HG02588 (cell line): ENCODE results near the gene C1QTNF1.

Source experiments
- ATAC-seq: cut with Tn5 transposase; IDR thresholded peaks from one replicate; pipeline ENCODE4 v1.9.1; 2021; ENCODE audit warnings: mild to moderate bottlenecking, moderate library complexity; ENCODE audit not compliant: unreplicated experiment

C1QTNF1 gene

DNA sequence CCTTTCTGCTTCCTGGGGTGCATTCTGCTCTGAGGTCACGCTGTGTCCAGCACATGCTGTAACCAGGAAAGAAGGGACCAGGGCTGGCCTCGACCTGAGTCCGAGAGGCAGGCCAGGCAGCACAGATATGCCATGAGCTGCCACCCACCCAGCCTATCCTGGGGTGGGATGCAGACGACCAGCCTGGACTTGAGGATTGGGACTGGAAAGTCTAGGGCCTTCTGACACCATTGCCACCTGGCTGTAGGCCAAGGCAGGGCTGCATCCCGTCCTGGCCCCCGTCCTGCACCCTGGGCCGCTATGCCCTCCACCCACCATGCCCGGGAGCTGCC, 65.0 kb downstream of the C1QTNF1 start:
- no peak for ATAC-seq

DNA sequence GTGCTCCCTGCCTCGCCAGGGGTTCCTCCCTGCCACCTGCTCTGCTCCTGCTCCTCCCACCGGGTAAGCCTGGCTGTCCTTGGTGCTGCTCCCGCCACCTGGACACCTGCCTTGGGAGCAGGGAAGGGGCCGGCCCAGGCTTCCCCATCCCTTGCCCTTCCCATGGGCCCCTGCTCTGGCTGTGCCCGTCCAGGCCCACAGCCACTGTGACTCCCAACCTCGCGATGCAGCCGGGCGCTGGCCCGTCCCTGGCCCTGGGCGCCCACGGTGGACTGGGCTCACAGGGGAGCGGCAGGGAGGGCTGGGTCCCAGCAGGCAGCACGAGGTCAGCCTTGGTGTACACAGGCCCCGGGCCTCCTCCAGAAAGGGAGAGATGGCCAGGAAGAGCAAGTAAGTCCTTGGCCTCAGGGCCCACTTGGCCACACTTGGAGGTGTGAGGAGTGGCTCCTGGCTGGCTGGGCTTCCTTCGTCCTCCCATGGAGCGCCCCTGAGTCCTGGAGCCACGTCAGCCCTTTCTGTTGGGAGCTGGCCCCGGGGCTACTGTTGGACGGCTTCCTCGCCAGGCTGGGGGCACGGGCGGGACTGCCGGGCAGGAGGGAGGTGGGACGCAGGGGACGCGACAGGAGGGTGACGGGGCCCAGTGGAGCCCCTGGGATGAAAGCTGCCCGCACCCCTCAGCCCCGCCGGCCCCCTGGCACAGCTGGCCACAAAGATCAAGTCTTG, 65.9 kb downstream of the C1QTNF1 start:
- no peak for ATAC-seq

DNA sequence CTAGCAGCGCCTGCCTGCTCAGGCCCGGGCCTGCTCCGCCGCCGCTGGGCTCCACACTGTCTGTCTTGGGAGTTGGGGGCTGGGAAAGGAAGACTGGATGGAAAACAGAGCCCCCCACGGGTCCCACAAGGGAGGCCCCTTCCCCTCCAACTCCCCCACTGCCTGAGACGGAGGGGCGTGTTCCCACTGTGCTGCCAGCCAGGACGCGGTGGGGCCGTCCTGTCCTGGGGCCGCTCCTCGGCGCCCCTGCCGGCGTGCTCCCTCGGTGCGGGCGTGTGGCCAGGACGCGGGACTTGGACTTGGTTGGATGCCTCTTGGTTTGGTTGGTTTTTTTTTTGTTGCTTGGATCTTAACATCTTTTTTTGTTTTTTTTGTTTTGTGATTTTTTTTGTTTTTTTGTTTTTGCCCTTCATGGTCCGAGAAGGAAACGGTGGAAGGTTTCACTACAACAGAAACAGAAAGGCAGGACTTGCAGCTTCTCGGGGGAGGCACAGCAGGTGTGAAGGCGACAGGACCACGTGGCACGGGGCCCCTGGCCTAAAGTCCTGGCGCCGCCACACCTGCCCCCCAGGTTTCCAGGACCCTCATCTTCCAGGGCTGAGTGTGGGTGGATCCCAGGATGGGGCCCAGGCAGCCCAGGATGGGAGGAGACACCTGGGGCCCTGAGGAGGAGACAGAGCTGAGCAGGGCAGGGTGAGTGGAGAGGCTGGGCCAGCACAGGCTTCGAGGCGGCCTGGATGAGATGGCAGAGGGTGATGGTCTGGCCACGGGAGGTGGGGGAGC, 66.7 kb downstream of the C1QTNF1 start:
- no peak for ATAC-seq

DNA sequence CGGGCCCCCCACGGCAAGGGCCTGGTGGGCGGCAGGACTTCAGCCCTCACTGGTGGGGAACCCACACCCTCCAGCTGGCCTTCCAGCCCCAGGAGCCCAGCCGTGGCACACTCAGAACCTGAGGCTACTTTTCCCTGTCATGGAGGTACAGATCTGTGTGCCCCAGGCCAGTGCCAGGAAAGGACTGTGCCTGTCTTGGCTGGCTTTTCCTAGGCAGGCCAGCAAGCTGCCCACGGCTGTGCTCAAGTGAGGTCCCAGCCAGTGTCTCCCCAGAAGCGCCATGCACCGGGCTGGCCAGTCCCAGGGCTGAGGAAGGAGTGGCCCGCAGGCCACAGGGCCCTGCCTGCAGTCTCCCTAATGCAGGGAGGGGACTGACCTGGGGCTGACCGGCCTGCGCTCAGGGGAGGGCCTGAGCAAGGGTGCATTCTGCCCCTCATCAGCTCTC, 67.3 kb downstream of the C1QTNF1 start:
- no peak for ATAC-seq

DNA sequence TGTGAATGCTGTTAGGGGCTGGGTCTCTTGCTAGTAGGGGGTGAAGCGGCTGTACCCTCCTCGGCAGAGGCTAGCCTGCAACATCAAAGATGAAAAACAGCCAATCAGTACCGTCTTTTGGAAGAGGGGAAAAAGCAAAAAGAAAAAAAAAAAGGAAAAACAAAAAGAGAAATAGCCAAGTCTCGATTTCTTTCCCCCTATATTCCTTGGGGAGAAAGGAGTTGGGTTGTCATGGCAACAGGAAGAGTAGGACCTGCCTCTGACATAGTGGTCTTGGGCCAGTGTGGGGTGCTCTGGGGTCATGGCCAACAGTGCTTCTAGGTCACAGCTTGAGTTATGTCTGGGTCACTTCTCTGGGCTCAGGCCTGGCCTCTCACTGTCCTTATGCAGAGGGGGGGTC, 68.6 kb downstream of the C1QTNF1 start:
- ATAC-seq: no peak

DNA sequence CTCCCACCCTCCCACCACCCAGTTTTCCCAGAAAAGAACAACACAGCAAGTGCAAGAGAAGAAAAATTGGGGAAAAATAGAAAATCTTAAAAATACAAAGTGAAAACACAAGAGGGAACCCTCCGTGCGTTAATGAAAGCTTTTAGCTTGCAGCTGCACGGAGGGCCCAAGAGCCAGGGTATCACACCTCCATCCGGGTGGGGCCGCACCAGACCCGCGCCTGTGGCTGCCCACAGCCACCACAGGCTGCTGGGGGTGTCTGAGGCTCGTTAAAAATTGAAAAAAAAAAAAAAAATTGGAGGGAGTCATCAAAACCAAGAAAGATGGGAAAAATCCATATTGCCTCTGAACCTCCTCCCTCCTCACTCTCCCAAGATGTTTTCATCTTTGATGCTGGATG, 69.3 kb downstream of the C1QTNF1 start:
- no peak for ATAC-seq

DNA sequence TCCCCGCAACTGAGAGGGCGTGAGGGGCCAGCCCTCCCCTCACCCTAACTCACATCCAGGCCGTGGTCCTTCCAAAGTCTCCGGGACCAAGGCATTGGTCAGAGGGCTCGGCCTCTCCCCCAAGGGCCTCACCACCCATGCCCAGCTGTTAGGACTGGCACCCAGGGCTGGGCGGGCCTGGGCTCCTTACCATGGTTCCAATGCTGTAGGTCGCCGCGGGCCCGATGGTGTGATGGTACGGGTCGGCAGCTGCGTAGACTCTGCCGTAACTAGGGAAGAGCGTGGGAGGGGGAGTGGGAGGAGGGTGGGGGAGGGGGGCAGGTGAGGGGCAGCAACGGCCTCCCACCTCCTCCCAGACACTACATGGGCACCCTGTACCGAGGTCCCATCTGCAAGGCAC, 70.3 kb downstream of the C1QTNF1 start:
- ATAC-seq: no peak

DNA sequence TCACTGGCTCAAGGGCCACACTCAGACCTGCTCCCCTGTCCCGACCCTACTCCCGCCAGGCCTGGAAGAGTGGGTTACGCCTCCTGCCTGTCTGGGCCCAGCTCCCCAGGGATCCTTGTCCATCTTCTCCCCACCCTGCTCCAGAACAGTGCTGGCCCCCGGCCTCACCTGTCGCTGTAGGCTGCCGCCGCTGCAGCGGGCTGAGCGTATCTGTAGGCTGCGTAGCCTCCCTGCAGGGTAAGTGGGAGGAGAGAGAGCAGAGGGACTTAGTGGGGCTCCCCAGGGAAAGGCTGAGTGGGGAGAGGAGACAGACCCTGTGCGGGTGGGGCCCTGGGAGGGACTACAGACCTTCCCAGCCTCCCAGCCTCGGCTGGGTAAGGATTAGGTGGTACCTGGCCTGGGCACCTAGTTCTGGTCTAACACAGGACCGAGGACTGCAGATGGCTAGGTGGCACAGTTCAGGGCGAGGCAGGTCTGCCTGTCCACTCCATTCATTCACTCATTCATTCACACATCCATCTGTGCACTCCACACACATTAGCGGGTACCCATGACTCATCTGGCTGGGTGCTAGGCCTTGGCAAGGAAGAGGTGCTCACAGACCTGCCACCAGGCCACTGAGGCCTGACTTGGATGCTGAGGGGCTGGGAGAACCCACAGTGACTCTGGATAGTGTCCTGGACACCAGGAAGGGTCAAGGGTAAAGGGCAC, 71.5 kb downstream of the C1QTNF1 start:
- no peak for ATAC-seq

DNA sequence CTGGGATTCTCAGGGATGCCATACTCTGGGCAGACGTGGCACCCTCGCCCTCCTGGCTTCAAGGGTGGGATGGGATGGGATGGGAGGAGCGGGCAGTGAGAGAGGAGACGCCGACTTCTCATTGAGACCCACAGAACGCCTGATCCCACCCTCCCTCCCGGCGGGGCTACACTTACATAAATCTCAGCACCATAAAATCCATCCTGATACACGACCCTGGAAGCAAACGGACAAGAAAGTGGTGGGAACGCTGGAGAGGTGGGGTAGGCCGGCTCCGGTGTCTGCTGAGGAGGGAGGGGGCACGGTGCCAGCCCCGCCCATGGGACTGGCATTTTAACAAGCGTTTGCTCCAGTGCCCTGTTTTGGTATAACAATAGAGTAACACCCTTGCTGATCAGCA, 72.5 kb downstream of the C1QTNF1 start:
- no peak for ATAC-seq

DNA sequence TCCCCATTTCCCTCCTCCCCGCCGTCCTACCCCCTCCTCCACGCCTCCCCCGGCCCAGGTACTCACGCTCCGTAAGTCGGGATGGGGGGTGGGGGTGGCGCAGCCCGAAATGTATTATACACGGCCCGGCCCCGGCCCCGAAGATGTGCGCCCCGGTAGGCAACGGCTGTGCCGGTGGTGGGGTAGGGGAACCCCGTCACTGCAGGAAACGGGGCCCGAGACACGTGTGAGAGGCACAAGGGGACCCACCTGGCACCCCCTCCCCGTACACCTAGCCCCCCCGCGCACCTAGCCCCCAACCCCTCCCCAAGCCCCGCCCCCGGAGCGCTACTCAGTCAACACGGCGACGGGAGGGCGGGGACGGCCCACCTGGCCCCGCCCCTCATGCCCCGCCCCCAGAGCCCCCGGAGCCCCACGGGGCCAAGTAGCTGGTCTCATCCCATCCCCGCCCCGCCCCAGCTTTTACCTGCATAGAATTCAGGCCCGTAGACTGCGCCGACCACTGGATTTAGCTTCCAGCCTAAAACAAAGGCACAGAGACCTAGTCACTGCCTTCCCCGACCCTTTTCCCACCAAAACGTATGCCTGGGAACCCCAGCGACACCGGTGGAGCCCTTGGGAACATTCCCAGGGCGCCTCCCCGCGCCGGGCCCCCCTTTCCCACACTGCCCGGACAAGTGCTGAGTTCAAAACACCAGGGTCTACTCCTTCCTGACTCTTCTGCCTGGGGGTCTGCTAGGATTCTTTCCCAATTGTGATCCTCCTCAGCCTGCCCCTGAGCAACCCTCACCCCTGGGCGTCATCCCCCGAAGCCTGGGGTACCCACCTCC, 73.5 kb downstream of the C1QTNF1 start:
- no peak for ATAC-seq

DNA sequence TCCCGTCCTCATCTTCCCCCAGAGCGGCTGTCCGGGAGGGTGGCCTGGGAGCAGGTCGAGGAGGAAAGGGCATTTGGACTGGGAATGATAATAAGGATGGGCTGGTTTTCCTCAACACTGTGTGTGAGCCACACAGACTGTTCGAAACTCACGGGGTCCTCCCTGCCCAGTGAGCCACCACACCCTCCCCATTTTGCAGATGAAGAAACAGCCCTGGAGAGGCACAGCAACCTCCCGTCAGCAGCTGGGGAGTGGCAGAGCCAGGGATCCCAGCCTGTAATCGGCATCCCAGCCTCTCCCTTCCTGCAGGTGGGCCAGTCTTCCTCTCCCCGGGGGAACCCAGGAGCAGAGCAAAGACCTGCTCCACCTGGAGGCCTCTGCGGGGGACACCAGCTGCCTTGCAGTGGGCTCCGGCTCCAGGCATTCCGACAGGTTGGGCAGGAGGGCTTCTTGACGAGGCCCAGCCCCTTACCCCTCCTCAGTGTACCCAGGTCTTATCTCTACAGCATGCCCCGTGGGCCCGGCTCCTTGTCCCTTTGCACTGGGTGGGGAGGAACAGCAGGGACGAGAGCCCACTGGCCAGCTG, 74.4 kb downstream of the C1QTNF1 start:
- ATAC-seq: no peak
